Activated CD4-positive, alpha-beta T cell treated with anti-CD3 and anti-CD28 coated beads for 48 hours (primary cell): ENCODE results near the gene DNAH1.
A peak's percentile ranks its signal among the peaks of the same experiment; 100 is the strongest.
"Not testable (repeated sequence)": the region's sequence is repeated elsewhere in the genome, so short reads cannot be mapped to it uniquely, and the experiment has no call there.

Experiments
- DNase-seq: peaks from one replicate; pipeline ENCODE4 v3.0.0-alpha.2; 2020

Gene DNAH1

GRCh38 chr3:52315977-52316764, at the start of gene DNAH1:
Gene DNAH1 (plus strand): TSS chr3:52316319. CDS start chr3:52322443, 6,124 bp downstream.
- no peak for DNase-seq

- peak; percentile 67 for DNase-seq
Observed at GRCh38 chr3:52268036-52268435, 48.1 kb upstream of the DNAH1 start.

GRCh38 chr3:52269776-52270175, 46.3 kb upstream of the DNAH1 start:
- no peak for DNase-seq

GRCh38 chr3:52270252-52270754, 45.8 kb upstream of the DNAH1 start:
- no peak for DNase-seq

- not testable (repeated sequence) for DNase-seq
Observed at GRCh38 chr3:52272172-52272571, 43.9 kb upstream of the DNAH1 start.

- no peak for DNase-seq
Observed at GRCh38 chr3:52272831-52273230, 43.3 kb upstream of the DNAH1 start.

GRCh38 chr3:52274781-52275180, 41.3 kb upstream of the DNAH1 start:
- DNase-seq, result not testable (repeated sequence)

- peak; percentile 89 for DNase-seq
Observed at GRCh38 chr3:52277071-52277964, 38.8 kb upstream of the DNAH1 start.

GRCh38 chr3:52277972-52278509, 38.1 kb upstream of the DNAH1 start:
- peak; percentile 73 for DNase-seq

GRCh38 chr3:52278510-52279069, 37.5 kb upstream of the DNAH1 start, which contains the start of gene WDR82:
Gene WDR82 (minus strand): TSS chr3:52278649. CDS start chr3:52278361, 288 bp downstream.
- peak; percentile 99 for DNase-seq

- no peak for DNase-seq
Observed at GRCh38 chr3:52279596-52279995, 36.5 kb upstream of the DNAH1 start.

- no peak for DNase-seq
Observed at GRCh38 chr3:52280050-52280461, 36.1 kb upstream of the DNAH1 start.

GRCh38 chr3:52281981-52282801, 33.9 kb upstream of the DNAH1 start:
- no peak for DNase-seq

- DNase-seq, result no peak
Observed at GRCh38 chr3:52283306-52283705, 32.8 kb upstream of the DNAH1 start.

GRCh38 chr3:52284051-52284450, 32.1 kb upstream of the DNAH1 start:
- not testable (repeated sequence) for DNase-seq

- no peak for DNase-seq
Observed at GRCh38 chr3:52286777-52287110, 29.4 kb upstream of the DNAH1 start.

GRCh38 chr3:52288674-52289073, 27.4 kb upstream of the DNAH1 start:
- no peak for DNase-seq

GRCh38 chr3:52289338-52289746, 26.8 kb upstream of the DNAH1 start:
- DNase-seq, result no peak

- DNase-seq, result no peak
Observed at GRCh38 chr3:52289747-52290595, 26.1 kb upstream of the DNAH1 start.

GRCh38 chr3:52290596-52291507, 25.3 kb upstream of the DNAH1 start:
- DNase-seq, result no peak
